Measurements from ENCODE around the gene HAL.

DNA sequence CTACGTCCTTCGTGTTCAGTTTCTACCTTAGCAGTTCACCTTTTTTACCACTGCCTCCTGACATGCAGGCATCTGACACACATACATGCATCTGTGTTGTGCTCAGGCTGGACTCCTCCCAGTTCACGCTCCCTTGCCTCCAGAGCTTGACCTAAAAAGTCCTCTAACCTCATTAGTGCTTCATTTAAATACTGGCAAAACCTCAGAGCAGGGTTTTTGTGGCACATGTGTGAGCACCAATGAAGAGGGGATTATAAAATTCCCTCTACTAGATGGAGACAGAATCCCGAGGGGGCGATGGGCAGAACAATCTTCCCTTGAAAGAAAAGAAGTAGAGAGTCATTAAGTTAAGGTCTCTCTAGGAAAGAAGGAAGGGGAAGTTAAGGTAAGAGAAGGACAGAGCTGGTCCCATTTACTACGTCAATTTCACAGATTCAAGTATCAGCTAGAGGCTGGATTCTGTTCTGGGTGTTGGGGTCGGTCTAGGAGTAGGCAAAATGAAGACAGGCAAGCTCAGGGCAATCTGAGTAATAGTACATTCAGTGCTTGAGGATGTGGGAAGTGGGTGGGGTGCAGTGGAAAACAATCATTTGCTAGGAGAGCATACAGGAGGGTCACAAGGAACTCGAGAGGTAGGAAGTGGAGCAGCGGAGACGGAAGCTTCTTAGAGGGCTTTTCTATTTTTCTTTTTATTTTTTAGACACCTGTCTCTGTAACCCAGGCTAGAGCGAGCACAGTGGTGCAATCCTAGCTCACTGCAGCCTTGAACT is 7.5 kb downstream of the HAL start:
- TF ChIP-seq, protein P1, sequence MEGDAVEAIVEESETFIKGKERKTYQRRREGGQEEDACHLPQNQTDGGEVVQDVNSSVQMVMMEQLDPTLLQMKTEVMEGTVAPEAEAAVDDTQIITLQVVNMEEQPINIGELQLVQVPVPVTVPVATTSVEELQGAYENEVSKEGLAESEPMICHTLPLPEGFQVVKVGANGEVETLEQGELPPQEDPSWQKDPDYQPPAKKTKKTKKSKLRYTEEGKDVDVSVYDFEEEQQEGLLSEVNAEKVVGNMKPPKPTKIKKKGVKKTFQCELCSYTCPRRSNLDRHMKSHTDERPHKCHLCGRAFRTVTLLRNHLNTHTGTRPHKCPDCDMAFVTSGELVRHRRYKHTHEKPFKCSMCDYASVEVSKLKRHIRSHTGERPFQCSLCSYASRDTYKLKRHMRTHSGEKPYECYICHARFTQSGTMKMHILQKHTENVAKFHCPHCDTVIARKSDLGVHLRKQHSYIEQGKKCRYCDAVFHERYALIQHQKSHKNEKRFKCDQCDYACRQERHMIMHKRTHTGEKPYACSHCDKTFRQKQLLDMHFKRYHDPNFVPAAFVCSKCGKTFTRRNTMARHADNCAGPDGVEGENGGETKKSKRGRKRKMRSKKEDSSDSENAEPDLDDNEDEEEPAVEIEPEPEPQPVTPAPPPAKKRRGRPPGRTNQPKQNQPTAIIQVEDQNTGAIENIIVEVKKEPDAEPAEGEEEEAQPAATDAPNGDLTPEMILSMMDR (IDR thresholded peaks at IDR 0.05), result no peak
- TF ChIP-seq POLR2A (IDR thresholded peaks at IDR 0.05), result no peak
